PC-3 (cell line): ENCODE data around the gene TGFB2. TPM values are rescaled to one million over a fixed set of nuclear protein-coding genes. Genes with fewer than 3 reads are reported as not detected.

ENCODE experiments used
- ATAC-seq: fragments of 200-7000 bp; cut with Tn5 transposase; 2 replicates; pipeline ENCODE4 v1.9.1; 2020; ENCODE audit warnings: mild to moderate bottlenecking, moderate library complexity
- BruUV-seq: library from RNA; stranded (reverse); fragments of 400-500 nt; replicated peaks from 2 replicates; lab custom pipeline; 2021; lab: Mats Ljungman, UMichigan
- CTCF ChIA-PET: fragments of 300-600 bp; sonication (Branson Sonifier 250); formaldehyde crosslinking; loops from one replicate; lab custom pipeline; 2022; ENCODE audit warnings: antibody characterized with exemption; lab: Charles Lee
- POLR2A ChIA-PET: fragments of 300-600 bp; sonication (Branson Sonifier 250); formaldehyde crosslinking; loops from one replicate; lab custom pipeline; 2022; ENCODE audit warnings: antibody characterized with exemption; ENCODE audit not compliant: unreplicated experiment; lab: Charles Lee
- DNase-seq: peaks from one replicate; pipeline ENCODE4 v3.0.0-alpha.2; 2015
- H2AFZ ChIP-seq: fragments of 300-600 bp; sonication (generic); 2 replicates; pipeline ENCODE4 v1.6.0; 2016; ENCODE audit warnings: antibody characterized with exemption, low read length
- H3F3A ChIP-seq: fragments of 300-600 bp; sonication (generic); one replicate; pipeline ENCODE4 v1.6.0; 2017; ENCODE audit warnings: antibody characterized with exemption, low read length, control low read depth, mild to moderate bottlenecking; ENCODE audit not compliant: unreplicated experiment
- H3K27ac ChIP-seq: fragments of 300-600 bp; sonication (generic); 2 replicates; pipeline ENCODE4 v1.5.1; 2016; ENCODE audit warnings: mild to moderate bottlenecking, low read length
- H3K27me3 ChIP-seq: fragments of 300-600 bp; sonication (generic); 2 replicates; pipeline ENCODE4 v1.6.1; 2016; ENCODE audit warnings: low read length, mixed read lengths
- H3K36me3 ChIP-seq: fragments of 300-600 bp; sonication (generic); 2 replicates; pipeline ENCODE4 v1.6.1; 2016; ENCODE audit warnings: low read depth, mixed run types, low read length, mixed read lengths
- H3K4me1 ChIP-seq: fragments of 300-600 bp; sonication (generic); 2 replicates; pipeline ENCODE4 v1.5.1; 2016; ENCODE audit warnings: low read length; ENCODE audit not compliant: insufficient read depth
- H3K4me2 ChIP-seq: fragments of 300-600 bp; sonication (generic); 2 replicates; pipeline ENCODE4 v1.6.0; 2016; ENCODE audit warnings: low read length
- H3K4me3 ChIP-seq: fragments of 300-600 bp; sonication (generic); 2 replicates; pipeline ENCODE4 v1.5.1; 2016; ENCODE audit warnings: mild to moderate bottlenecking, low read length, mixed read lengths
- H3K79me2 ChIP-seq: fragments of 300-600 bp; sonication (generic); 2 replicates; pipeline ENCODE4 v1.6.1; 2017; ENCODE audit warnings: low read length, mixed read lengths
- H3K9ac ChIP-seq: fragments of 300-600 bp; sonication (generic); 2 replicates; pipeline ENCODE4 v1.6.0; 2016; ENCODE audit warnings: mild to moderate bottlenecking, low read length
- H3K9me2 ChIP-seq: fragments of 300-600 bp; sonication (generic); replicated peaks from 2 replicates; pipeline ENCODE4 v1.6.1; 2016; ENCODE audit warnings: mixed run types, low read length, mixed read lengths
- H3K9me3 ChIP-seq: fragments of 300-600 bp; sonication (generic); 2 replicates; pipeline ENCODE4 v1.6.1; 2016; ENCODE audit warnings: low read length, mixed read lengths
- H4K20me1 ChIP-seq: fragments of 300-600 bp; sonication (generic); 2 replicates; pipeline ENCODE4 v1.6.1; 2016; ENCODE audit warnings: low read length, mixed read lengths
- CTCF ChIP-seq: fragments of 300-600 bp; sonication (generic); conservative IDR thresholded peaks from 2 replicates; pipeline ENCODE4 v1.5.1; 2017; ENCODE audit warnings: antibody characterized with exemption, low read depth, mild to moderate bottlenecking, low read length
- EZH2 ChIP-seq: fragments of 300-600 bp; sonication (generic); IDR thresholded peaks from one replicate; pipeline ENCODE4 v1.6.1; 2017; ENCODE audit warnings: antibody characterized with exemption, mild to moderate bottlenecking, low read length; ENCODE audit not compliant: unreplicated experiment
- EZH2phosphoT487 ChIP-seq: fragments of 300-600 bp; sonication (generic); IDR thresholded peaks from 2 replicates; pipeline ENCODE4 v1.6.1; 2018; ENCODE audit warnings: mild to moderate bottlenecking, antibody characterized with exemption, low read length, borderline replicate concordance
- intact Hi-C: fragments of 100-400 bp; cut with micrococcal nuclease; formaldehyde crosslinking; loops from 2 replicates; pipeline ENCODE4 v1.9.0; 2023
- total RNA-seq: library from RNA; depleted of rRNA; stranded (reverse); fragments of >200 nt; gene quantifications from 2 replicates; pipeline ENCODE4 v1.2.3, GENCODE V29; 2014

TGFB2 gene
- total RNA-seq, 1 experiment from 2014 or later: 50.3 TPM

- no peaks in the 10 kb centered on the region for H3K27me3 ChIP-seq
- H3K9me3 ChIP-seq: no peaks in the 10 kb centered on the region
- DNase-seq (no peak), ATAC-seq (no peak)
- no peak for TF ChIP-seq CTCF
- TF ChIP-seq EZH2phosphoT487: no peak
- TF ChIP-seq EZH2: no peak
- H3K4me2 ChIP-seq: no peak overlapping the region
- no TSS peak for BruUV-seq
- H3K79me2 ChIP-seq: no peaks in the 10 kb centered on the region
- H3K9me2 ChIP-seq: no peaks in the 10 kb centered on the region
- H2AFZ ChIP-seq: no peak overlapping the region
- H3K9ac ChIP-seq: no peak overlapping the region
- no peaks in the 10 kb centered on the region for H4K20me1 ChIP-seq
- no peaks in the 10 kb centered on the region for H3K4me1 ChIP-seq
- intact Hi-C loops: no loop called here
- POLR2A ChIA-PET: no interaction called here
- no peak overlapping the region for H3K4me3 ChIP-seq
- no peaks in the 10 kb centered on the region for H3F3A ChIP-seq
- no peak overlapping the region for H3K27ac ChIP-seq
- peaks cover 36% of the 10 kb centered on the region for H3K36me3 ChIP-seq
- CTCF ChIA-PET: no interaction called here
Observed at GRCh38 chr1:218443255-218443654, 98.1 kb downstream of the TGFB2 start.

GRCh38 chr1:218444173-218444572, 99.0 kb downstream of the TGFB2 start:
- no peaks in the 10 kb centered on the region for H3F3A ChIP-seq
- TF ChIP-seq EZH2 (no peak), CTCF (no peak), EZH2phosphoT487 (no peak)
- no peak overlapping the region for H3K9ac ChIP-seq
- H3K36me3 ChIP-seq: peaks cover 31% of the 10 kb centered on the region
- H3K9me3 ChIP-seq: no peaks in the 10 kb centered on the region
- no peaks in the 10 kb centered on the region for H3K79me2 ChIP-seq
- no peak overlapping the region for H3K27ac ChIP-seq
- intact Hi-C loops: no loop called here
- CTCF ChIA-PET: no interaction called here
- no peaks in the 10 kb centered on the region for H3K9me2 ChIP-seq
- no peaks in the 10 kb centered on the region for H3K27me3 ChIP-seq
- POLR2A ChIA-PET: no interaction called here
- ATAC-seq (no peak), DNase-seq (no peak)
- no peak overlapping the region for H2AFZ ChIP-seq
- H3K4me3 ChIP-seq: no peak overlapping the region
- H3K4me2 ChIP-seq: no peak overlapping the region
- no peaks in the 10 kb centered on the region for H4K20me1 ChIP-seq
- no TSS peak for BruUV-seq
- no peaks in the 10 kb centered on the region for H3K4me1 ChIP-seq

DNA sequence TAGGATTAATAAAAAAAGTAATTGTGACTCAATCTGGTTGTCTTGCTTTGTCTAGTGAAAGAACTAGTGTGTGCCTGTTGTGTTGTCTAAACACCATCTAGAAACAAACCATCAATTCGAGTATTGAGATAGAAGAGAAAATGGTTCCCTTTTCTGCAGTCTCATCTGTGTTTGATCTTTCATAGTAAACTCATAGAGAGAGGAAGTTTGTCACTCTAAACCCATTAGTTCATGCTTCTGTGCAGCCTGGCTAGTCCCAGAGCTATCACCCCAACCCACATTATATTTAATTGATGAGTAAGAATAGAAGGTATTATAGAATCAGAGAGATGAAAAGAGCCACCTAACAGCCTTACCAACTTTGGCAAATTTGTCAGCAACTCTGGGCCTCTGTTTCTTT, 99.5 kb downstream of the TGFB2 start:
- POLR2A ChIA-PET: no interaction called here
- Histone ChIP-seq H3F3A (no peaks in the 10 kb centered on the region), H4K20me1 (no peaks in the 10 kb centered on the region), H3K27me3 (no peaks in the 10 kb centered on the region), H3K4me1 (no peaks in the 10 kb centered on the region), H3K79me2 (no peaks in the 10 kb centered on the region), H3K4me2 (no peak overlapping the region), H3K9me2 (no peaks in the 10 kb centered on the region), H3K9me3 (no peaks in the 10 kb centered on the region), H3K27ac (no peak overlapping the region), H3K9ac (no peak overlapping the region), H3K36me3 (peaks cover 28% of the 10 kb centered on the region), H2AFZ (no peak overlapping the region), H3K4me3 (no peak overlapping the region)
- intact Hi-C loops: no loop called here
- BruUV-seq: no TSS peak
- CTCF ChIA-PET: no interaction called here
- ATAC-seq (no peak), DNase-seq (no peak)
- TF ChIP-seq CTCF (no peak), EZH2phosphoT487 (no peak), EZH2 (no peak)
